ENCODE results near the gene LTBP3.

The LTBP3 gene

GRCh38 chr11:65558002-65558929, at the start of gene LTBP3:
TSS of gene LTBP3 (minus strand) at chr11:65558359. CDS start at chr11:65557959, 400 bp downstream.
- DNase-seq (ENCODE audit: low read depth), result peak; percentile 82

- peak; percentile 92 for DNase-seq (ENCODE audit: low read depth)
Measured at GRCh38 chr11:65606876-65607613, 48.9 kb upstream of the LTBP3 start.

- DNase-seq (ENCODE audit: low read depth), result no peak
Measured at GRCh38 chr11:65604258-65604657, 46.1 kb upstream of the LTBP3 start.

GRCh38 chr11:65599955-65600246, 41.7 kb upstream of the LTBP3 start:
- no peak for DNase-seq (ENCODE audit: low read depth)

GRCh38 chr11:65599216-65599954, 41.2 kb upstream of the LTBP3 start:
- DNase-seq (ENCODE audit: low read depth), result no peak

- DNase-seq (ENCODE audit: low read depth), result no peak
Measured at GRCh38 chr11:65598258-65598699, 40.1 kb upstream of the LTBP3 start.

GRCh38 chr11:65596520-65596919, 38.4 kb upstream of the LTBP3 start:
- DNase-seq (ENCODE audit: low read depth), result no peak

GRCh38 chr11:65595543-65596281, 37.6 kb upstream of the LTBP3 start, which contains the start of gene KCNK7:
TSS of gene KCNK7 (minus strand) at chr11:65595800. CDS start at chr11:65595772, 28 bp downstream.
- no peak for DNase-seq (ENCODE audit: low read depth)

GRCh38 chr11:65595131-65595530, 37.0 kb upstream of the LTBP3 start:
- DNase-seq (ENCODE audit: low read depth), result no peak

GRCh38 chr11:65593518-65594414, 35.6 kb upstream of the LTBP3 start:
- DNase-seq (ENCODE audit: low read depth), result no peak

- DNase-seq (ENCODE audit: low read depth), result no peak
Measured at GRCh38 chr11:65592858-65593517, 34.8 kb upstream of the LTBP3 start.

GRCh38 chr11:65591939-65592857, 34.0 kb upstream of the LTBP3 start:
- DNase-seq (ENCODE audit: low read depth), result peak; percentile 59

- DNase-seq (ENCODE audit: low read depth), result no peak
Measured at GRCh38 chr11:65590240-65590738, 32.1 kb upstream of the LTBP3 start.

GRCh38 chr11:65589444-65590239, 31.5 kb upstream of the LTBP3 start:
- no peak for DNase-seq (ENCODE audit: low read depth)

- no peak for DNase-seq (ENCODE audit: low read depth)
Measured at GRCh38 chr11:65588199-65589054, 30.3 kb upstream of the LTBP3 start.

- peak; percentile 75 for DNase-seq (ENCODE audit: low read depth)
Measured at GRCh38 chr11:65586676-65587075, 28.5 kb upstream of the LTBP3 start.

GRCh38 chr11:65586247-65586630, 28.1 kb upstream of the LTBP3 start:
- no peak for DNase-seq (ENCODE audit: low read depth)

All from fibroblast of gingiva (primary cell).